Activated T-helper 1 cell treated with anti-CD3 and anti-CD28 coated beads, Interleukin-12 subunit alpha, Interleukin-12 subunit beta, Interleukin-2, Interleukin-4 antibody, amounts not matched to agents 30 ng/mL and 10 ng/mL and 1 ng/mL, durations not matched to agents 14 hours and 24 hours and 36 hours (primary cell): ENCODE results near the gene CYP11A1. TPM values are rescaled to one million over a fixed set of nuclear protein-coding genes. Genes with fewer than 3 reads are reported as not detected.
"Not testable (repeated sequence)": the region's sequence is repeated elsewhere in the genome, so short reads cannot be mapped to it uniquely, and the experiment has no call there.

Experiments used
- DNase-seq: peaks from one replicate; pipeline ENCODE4 v3.0.0; 2021; ENCODE audit warnings: low spot score
- H3K27ac Mint-ChIP-seq: one replicate; pipeline ENCODE4 v1.8.0; 2021; ENCODE audit warnings: mild to moderate bottlenecking, mixed read lengths
- H3K27me3 Mint-ChIP-seq: one replicate; pipeline ENCODE4 v1.8.0; 2022; ENCODE audit warnings: mild to moderate bottlenecking, moderate library complexity, mixed read lengths; ENCODE audit not compliant: insufficient read depth
- H3K36me3 Mint-ChIP-seq: one replicate; pipeline ENCODE4 v1.8.0; 2021; ENCODE audit warnings: low read depth, mixed read lengths
- H3K4me1 Mint-ChIP-seq: one replicate; pipeline ENCODE4 v1.8.0; 2021; ENCODE audit warnings: low read depth, mixed read lengths
- H3K4me3 Mint-ChIP-seq: one replicate; pipeline ENCODE4 v1.8.0; 2021; ENCODE audit warnings: mild to moderate bottlenecking, moderate library complexity, mixed read lengths
- H3K9me3 Mint-ChIP-seq: one replicate; pipeline ENCODE4 v1.8.0; 2021; ENCODE audit warnings: mixed read lengths
- intact Hi-C: fragments of 100-400 bp; cut with micrococcal nuclease; formaldehyde crosslinking; loops from one replicate; pipeline ENCODE4 v1.15.1; 2024
- total RNA-seq: library from RNA; stranded (reverse); gene quantifications from 2 replicates; pipeline ENCODE4 v1.2.3, GENCODE V29; 2022

The CYP11A1 gene
- total RNA-seq, 1 donor from 2014 or later: not detected

- DNase-seq, H3K36me3 Mint-ChIP-seq, H3K4me3 Mint-ChIP-seq, H3K27ac Mint-ChIP-seq, intact Hi-C loops, H3K4me1 Mint-ChIP-seq: not testable (repeated sequence)
- Mint-ChIP-seq H3K27me3 (peaks cover 17% of the 10 kb centered on the region), H3K9me3 (peaks cover 13% of the 10 kb centered on the region)
These were observed 11.4 kb downstream of the CYP11A1 start for GRCh38 chr15:74356050-74356449.

DNA sequence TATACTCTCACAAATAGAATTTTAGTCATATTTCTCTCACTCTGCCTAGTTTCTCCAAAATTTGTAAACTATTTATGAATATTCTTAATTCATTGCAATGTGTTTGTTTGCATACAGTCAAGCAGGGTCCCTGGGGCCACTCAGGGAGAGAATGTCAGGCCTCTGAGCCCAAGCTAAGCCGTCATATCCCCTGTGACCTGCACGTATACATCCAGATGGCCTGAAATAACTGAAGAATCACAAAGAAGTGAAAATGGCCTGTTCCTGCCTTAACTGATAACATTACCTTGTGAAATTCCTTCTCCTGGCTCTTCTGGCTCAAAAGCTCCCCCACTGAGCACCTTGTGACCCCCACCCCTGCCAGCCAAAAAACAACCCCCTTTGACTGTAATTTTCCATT is 13.5 kb downstream of the CYP11A1 start:
- DNase-seq, H3K4me3 Mint-ChIP-seq, H3K27ac Mint-ChIP-seq, H3K4me1 Mint-ChIP-seq, H3K36me3 Mint-ChIP-seq, intact Hi-C loops: not testable (repeated sequence)
- Mint-ChIP-seq H3K9me3 (peaks cover 13% of the 10 kb centered on the region), H3K27me3 (peaks cover 17% of the 10 kb centered on the region)

DNA sequence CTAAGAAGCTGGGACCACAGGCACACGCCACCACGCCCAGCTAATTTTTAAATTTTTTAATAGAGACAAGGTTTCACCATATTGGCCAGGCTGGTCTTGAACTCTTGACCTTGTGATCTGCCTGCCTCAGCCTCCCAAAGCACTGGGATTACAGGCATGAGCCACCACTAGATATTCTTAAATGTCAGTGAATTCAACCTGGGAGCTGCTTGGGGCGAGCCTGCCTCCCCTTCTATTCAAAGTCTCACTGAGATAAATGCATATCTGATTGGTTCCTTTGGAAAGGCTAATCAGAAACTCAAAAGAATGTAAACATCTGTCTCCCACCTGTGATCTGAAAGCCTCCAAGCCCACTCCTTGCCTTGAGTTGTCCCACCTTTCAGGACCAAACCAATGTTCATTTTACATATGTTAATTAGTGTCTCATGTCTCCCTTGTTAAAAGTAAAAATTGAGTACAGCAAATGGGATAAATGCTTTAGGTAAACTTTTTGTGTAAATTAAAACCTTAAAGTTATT is 15.0 kb downstream of the CYP11A1 start:
- peaks cover 13% of the 10 kb centered on the region for H3K9me3 Mint-ChIP-seq
- H3K4me1 Mint-ChIP-seq: no peaks in the 10 kb centered on the region
- no peak for DNase-seq
- H3K27ac Mint-ChIP-seq: no peak overlapping the region
- H3K4me3 Mint-ChIP-seq: no peak overlapping the region
- peaks cover 17% of the 10 kb centered on the region for H3K27me3 Mint-ChIP-seq
- intact Hi-C loops: no loop called here
- H3K36me3 Mint-ChIP-seq: no peaks in the 10 kb centered on the region

DNA sequence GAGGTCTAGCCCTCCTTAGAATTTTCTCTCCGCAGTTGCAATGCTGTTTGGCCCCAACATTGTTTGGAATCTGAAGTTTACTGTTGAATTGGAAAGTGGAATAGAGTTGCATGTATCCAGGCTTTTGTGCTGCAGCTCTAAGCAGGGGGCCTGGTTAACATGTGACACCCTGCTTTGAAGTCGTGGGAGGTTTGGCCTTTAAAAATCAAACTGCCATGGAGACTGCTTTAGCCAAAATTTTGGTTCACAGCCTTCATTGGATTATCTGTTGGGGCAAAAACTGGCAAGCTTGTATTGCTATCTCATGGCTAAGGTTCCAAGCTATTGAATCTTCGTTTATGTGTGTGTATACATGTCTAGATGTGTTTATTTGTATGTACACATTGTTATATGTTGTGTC is 15.8 kb downstream of the CYP11A1 start:
- Mint-ChIP-seq H3K4me3 (no peak overlapping the region), H3K27me3 (peaks cover 17% of the 10 kb centered on the region), H3K27ac (no peak overlapping the region), H3K4me1 (no peaks in the 10 kb centered on the region), H3K9me3 (peaks cover 13% of the 10 kb centered on the region), H3K36me3 (no peaks in the 10 kb centered on the region)
- intact Hi-C loops: no loop called here
- DNase-seq: no peak

DNA sequence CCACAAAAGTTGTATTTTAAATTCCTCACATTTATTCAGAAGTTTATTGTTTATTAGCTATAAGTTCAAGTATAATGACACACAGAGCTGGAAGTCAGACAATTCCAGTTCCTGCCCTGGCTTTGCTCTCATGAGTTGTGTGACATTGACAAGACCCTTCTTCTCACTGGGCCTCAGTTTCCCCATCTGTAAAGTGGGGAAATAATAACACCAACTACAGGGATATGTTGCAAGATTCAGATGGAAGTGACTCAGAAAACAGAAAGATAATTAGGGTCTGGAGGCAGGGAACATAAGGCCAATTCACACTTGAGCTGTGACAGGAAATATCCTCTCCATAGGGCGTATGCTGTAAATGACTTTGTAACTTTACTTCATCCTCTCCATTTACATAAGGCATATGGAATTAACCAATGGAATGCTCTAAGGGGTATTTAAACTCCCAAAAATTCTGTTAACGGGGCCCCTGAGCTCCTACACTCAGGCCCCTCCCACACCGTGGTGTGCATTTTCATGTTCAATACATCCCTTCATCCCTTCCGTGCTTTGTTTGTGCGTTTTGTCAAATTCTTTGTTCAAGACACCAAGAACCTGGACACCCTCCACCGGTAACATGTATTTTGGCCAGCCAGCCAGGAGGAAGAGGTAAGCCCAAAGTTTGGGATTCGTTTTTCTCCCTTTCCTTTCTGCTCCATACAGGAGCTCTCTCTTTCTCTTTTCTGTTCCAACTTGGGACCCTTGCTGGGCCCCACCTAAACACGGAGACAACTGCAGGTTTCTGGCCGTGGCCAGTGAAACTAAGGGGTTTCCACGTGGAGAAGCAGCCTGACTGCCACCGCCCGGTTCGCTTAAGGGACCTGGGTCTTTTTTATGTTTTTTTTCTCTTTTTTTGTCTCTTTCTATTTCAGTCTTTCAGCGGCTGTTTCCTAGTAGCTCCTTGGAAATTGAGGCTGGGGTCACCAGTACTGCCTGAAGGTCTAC is 16.9 kb downstream of the CYP11A1 start:
- H3K36me3 Mint-ChIP-seq: no peaks in the 10 kb centered on the region
- no peak for DNase-seq
- H3K9me3 Mint-ChIP-seq: peaks cover 10% of the 10 kb centered on the region
- H3K27ac Mint-ChIP-seq: no peak overlapping the region
- peaks cover 15% of the 10 kb centered on the region for H3K27me3 Mint-ChIP-seq
- intact Hi-C loops: no loop called here
- H3K4me1 Mint-ChIP-seq: no peaks in the 10 kb centered on the region
- no peak overlapping the region for H3K4me3 Mint-ChIP-seq

GRCh38 chr15:74349241-74349778 is 18.1 kb downstream of the CYP11A1 start:
- intact Hi-C loops: no loop called here
- no peaks in the 10 kb centered on the region for H3K36me3 Mint-ChIP-seq
- H3K27me3 Mint-ChIP-seq: peaks cover 7% of the 10 kb centered on the region
- H3K4me1 Mint-ChIP-seq: no peaks in the 10 kb centered on the region
- H3K27ac Mint-ChIP-seq: no peak overlapping the region
- DNase-seq: no peak
- H3K9me3 Mint-ChIP-seq: peaks cover 3% of the 10 kb centered on the region
- no peak overlapping the region for H3K4me3 Mint-ChIP-seq

- no peaks in the 10 kb centered on the region for H3K4me1 Mint-ChIP-seq
- no peak for DNase-seq
- no peak overlapping the region for H3K4me3 Mint-ChIP-seq
- H3K36me3 Mint-ChIP-seq: no peaks in the 10 kb centered on the region
- intact Hi-C loops: no loop called here
- no peaks in the 10 kb centered on the region for H3K9me3 Mint-ChIP-seq
- H3K27me3 Mint-ChIP-seq: peaks cover 4% of the 10 kb centered on the region
- no peak overlapping the region for H3K27ac Mint-ChIP-seq
These were observed 19.6 kb downstream of the CYP11A1 start for GRCh38 chr15:74347757-74348250.

- DNase-seq: no peak
- Mint-ChIP-seq H3K4me3 (no peak overlapping the region), H3K36me3 (no peaks in the 10 kb centered on the region), H3K27ac (no peak overlapping the region), H3K4me1 (no peaks in the 10 kb centered on the region), H3K9me3 (no peaks in the 10 kb centered on the region), H3K27me3 (no peaks in the 10 kb centered on the region)
- intact Hi-C loops: no loop called here
These were observed 22.4 kb downstream of the CYP11A1 start for GRCh38 chr15:74345051-74345450.

GRCh38 chr15:74343797-74344127 is 23.7 kb downstream of the CYP11A1 start:
- intact Hi-C loops: no loop called here
- no peak overlapping the region for H3K27ac Mint-ChIP-seq
- no peaks in the 10 kb centered on the region for H3K9me3 Mint-ChIP-seq
- H3K27me3 Mint-ChIP-seq: no peaks in the 10 kb centered on the region
- H3K36me3 Mint-ChIP-seq: no peaks in the 10 kb centered on the region
- no peak for DNase-seq
- no peaks in the 10 kb centered on the region for H3K4me1 Mint-ChIP-seq
- H3K4me3 Mint-ChIP-seq: no peak overlapping the region

DNA sequence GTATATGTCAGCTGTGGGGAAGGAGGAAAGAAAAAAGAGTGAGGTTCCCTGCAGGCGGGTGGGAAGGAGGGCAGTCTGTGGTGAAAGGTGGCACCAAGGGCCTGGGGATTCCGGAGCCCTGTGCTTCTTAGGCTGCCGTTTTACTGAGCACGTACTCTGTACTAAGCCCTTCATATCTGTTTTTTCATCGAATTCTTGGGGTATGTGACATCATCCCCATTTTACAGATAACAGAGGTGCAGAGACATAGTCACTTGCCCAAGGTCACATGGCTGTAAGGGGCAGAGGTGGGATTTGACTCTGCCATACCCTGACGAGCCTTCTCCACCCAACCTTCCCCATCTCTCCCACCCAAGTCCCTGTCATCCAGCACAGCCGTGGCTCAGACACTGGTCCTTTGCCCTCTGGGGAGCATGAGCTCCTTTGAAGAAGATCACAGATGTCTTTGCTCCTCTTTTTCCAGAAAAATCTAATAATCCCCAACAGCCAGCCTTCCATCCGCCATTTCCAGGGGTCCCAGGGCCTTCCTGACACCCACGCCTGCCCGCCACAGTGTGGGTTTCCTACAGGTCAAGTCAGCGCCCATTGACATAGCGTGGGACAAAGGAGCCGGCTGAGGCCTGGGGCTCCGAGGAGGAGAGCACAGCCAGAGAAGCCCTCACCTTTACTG is 24.2 kb downstream of the CYP11A1 start:
- no peak for DNase-seq
- intact Hi-C loops: no loop called here
- H3K4me3 Mint-ChIP-seq: no peak overlapping the region
- no peaks in the 10 kb centered on the region for H3K9me3 Mint-ChIP-seq
- H3K27me3 Mint-ChIP-seq: no peaks in the 10 kb centered on the region
- H3K27ac Mint-ChIP-seq: no peak overlapping the region
- H3K36me3 Mint-ChIP-seq: no peaks in the 10 kb centered on the region
- H3K4me1 Mint-ChIP-seq: no peaks in the 10 kb centered on the region

DNA sequence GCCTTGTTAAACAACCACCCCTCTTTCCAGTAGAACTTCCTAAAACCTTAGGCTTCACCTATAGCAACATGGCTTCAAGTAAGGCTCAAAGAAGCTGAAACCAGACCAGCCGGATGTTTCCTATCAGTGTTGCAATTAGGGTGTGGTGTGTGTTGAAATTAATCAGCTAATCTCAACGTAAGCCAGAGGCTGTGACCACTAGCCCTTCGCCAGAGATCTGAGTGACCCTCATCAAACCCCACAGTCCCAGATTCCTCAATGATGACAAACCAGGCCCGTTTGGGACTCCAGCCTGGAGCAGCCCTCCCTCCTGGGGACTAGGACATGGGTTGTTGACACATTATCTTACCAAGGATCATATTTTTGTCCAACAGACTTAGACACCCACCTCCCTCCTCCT is 27.3 kb downstream of the CYP11A1 start:
- Mint-ChIP-seq H3K27ac (no peak overlapping the region), H3K36me3 (no peaks in the 10 kb centered on the region), H3K9me3 (no peaks in the 10 kb centered on the region), H3K27me3 (no peaks in the 10 kb centered on the region), H3K4me3 (no peak overlapping the region), H3K4me1 (no peaks in the 10 kb centered on the region)
- intact Hi-C loops: no loop called here
- DNase-seq: no peak

- Mint-ChIP-seq H3K4me3 (no peak overlapping the region), H3K9me3 (no peaks in the 10 kb centered on the region), H3K4me1 (no peaks in the 10 kb centered on the region), H3K27me3 (no peaks in the 10 kb centered on the region), H3K27ac (no peak overlapping the region), H3K36me3 (no peaks in the 10 kb centered on the region)
- DNase-seq: no peak
- intact Hi-C loops: no loop called here
These were observed 28.1 kb downstream of the CYP11A1 start for GRCh38 chr15:74339371-74339770.

DNA sequence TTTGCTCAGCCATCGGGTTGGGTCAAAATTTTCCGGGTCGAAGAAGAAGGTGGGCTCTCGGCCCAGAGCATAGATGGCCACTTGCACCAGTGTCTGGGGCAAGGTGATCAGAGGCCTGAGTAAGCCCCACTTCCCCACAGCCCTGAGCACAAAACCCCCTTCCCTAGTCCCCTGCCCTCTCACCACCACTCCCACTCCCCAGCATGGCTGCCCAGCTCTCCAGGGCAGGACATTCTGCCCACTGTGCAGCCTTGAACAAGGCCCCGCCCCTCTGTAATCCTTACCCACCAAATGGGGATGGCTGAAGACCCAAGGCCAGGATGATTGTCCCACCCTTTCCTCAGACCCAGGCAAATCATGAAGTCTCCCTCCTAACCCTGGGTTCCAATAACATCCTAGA is 28.8 kb downstream of the CYP11A1 start:
- H3K4me1 Mint-ChIP-seq: no peaks in the 10 kb centered on the region
- H3K27me3 Mint-ChIP-seq: no peaks in the 10 kb centered on the region
- no peaks in the 10 kb centered on the region for H3K36me3 Mint-ChIP-seq
- H3K27ac Mint-ChIP-seq: no peak overlapping the region
- no peaks in the 10 kb centered on the region for H3K9me3 Mint-ChIP-seq
- no peak for DNase-seq
- intact Hi-C loops: no loop called here
- no peak overlapping the region for H3K4me3 Mint-ChIP-seq
